Lower leg skin (tissue), 4 donors: ENCODE measurements around the gene MAN1C1. TPM values are rescaled to one million over a fixed set of nuclear protein-coding genes. Genes with fewer than 3 reads are reported as not detected.

ENCODE experiments used
- DNase-seq, 2 donors: peaks; one replicate each; pipeline ENCODE4 v3.0.0-alpha.2; 2019; ENCODE audit warnings: low spot score in 2 of 2
- H3K4me3 ChIP-seq: fragments of 200-600 bp; sonication (generic); 2 replicates; pipeline ENCODE4 v1.5.1; 2017; ENCODE audit warnings: mild to moderate bottlenecking, low read depth; ENCODE audit not compliant: poor library complexity, severe bottlenecking
- POLR2A ChIP-seq, 2 donors: fragments of 450-650 bp; IDR thresholded peaks; one replicate each; pipeline ENCODE4 v1.6.1; 2016 to 2017; ENCODE audit warnings: antibody characterized with exemption in 2 of 2, mild to moderate bottlenecking in 1 of 2, moderate library complexity in 1 of 2
- WGBS, 2 donors: methylation state at CpG; one replicate each; pipeline ENCODE4 v1.1.5; 2018; 5-methylcytosine and 5-hydroxymethylcytosine counted together
- intact Hi-C: fragments of 100-400 bp; cut with DNase I; formaldehyde crosslinking; loops from one replicate; pipeline ENCODE4 v1.15.0; 2023; ENCODE audit warnings: low total_unique reads
- total RNA-seq, 4 donors: library from RNA; depleted of rRNA; stranded (reverse); fragments of >200 nt; gene quantifications; one replicate each; pipeline ENCODE4 v1.1.0, GENCODE V29; 2016
- TF ChIP-seq, protein P1 (sequence below), 3 donors: fragments of 450-650 bp; IDR thresholded peaks; one replicate each; pipeline ENCODE4 v1.5.1; 2016; ENCODE audit warnings: antibody characterized with exemption in 3 of 3, mild to moderate bottlenecking in 3 of 3, moderate library complexity in 2 of 3

The MAN1C1 gene
- total RNA-seq, 4 donors from 2014 or later, result 5.9 to 7.3 (median 6.6) TPM

DNA sequence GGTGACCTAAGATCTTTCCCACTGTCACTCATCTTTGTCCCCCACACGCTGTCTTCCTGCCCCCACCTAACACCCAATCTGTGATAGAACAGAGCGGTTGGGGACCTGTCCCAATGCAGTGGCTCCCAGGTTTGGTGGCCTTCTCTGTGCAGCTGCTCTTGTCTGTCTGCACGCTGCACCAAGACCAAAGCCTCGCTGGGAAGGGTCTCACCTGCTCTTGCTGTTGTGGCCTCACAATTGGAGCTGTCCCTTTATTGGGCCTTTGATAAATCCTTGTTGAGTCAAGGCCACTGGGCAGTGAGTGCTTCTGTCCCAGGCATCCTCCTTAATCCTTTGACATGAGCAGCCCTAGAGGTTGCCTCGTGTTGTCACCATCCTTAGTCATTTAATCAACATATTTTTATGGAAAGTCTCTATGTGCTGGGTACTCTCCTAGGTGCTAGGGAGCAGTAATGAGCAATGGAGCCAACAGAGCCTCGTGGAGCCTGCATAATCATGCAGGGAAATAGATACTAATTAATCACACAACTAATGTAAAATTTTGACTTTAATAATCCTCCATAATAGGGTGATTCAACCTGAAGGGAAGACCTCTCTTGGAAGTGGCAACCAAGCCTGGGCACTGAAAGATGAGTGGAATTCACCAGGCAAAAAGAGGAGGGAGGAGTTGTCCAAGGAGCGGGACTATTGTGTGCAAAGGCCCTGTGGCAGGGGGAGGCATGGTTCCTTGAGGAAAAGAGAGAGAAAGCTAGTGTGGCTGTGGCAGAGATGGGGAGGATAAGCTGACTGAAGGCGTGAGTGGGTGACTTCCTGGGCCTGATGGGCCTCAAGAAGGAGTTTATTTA is 57.6 kb downstream of the MAN1C1 start:
- no peak for TF ChIP-seq POLR2A (IDR thresholded peaks at IDR 0.05)
- TF ChIP-seq, protein P1, sequence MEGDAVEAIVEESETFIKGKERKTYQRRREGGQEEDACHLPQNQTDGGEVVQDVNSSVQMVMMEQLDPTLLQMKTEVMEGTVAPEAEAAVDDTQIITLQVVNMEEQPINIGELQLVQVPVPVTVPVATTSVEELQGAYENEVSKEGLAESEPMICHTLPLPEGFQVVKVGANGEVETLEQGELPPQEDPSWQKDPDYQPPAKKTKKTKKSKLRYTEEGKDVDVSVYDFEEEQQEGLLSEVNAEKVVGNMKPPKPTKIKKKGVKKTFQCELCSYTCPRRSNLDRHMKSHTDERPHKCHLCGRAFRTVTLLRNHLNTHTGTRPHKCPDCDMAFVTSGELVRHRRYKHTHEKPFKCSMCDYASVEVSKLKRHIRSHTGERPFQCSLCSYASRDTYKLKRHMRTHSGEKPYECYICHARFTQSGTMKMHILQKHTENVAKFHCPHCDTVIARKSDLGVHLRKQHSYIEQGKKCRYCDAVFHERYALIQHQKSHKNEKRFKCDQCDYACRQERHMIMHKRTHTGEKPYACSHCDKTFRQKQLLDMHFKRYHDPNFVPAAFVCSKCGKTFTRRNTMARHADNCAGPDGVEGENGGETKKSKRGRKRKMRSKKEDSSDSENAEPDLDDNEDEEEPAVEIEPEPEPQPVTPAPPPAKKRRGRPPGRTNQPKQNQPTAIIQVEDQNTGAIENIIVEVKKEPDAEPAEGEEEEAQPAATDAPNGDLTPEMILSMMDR (IDR thresholded peaks at IDR 0.05), result no peak
- H3K4me3 ChIP-seq, result no peak overlapping the region
- 88 to 90% methylated on average over 8 of the region's 8 CpGs for WGBS, 2 donors
- intact Hi-C loops, result no loop called here
- DNase-seq, result no peak

DNA sequence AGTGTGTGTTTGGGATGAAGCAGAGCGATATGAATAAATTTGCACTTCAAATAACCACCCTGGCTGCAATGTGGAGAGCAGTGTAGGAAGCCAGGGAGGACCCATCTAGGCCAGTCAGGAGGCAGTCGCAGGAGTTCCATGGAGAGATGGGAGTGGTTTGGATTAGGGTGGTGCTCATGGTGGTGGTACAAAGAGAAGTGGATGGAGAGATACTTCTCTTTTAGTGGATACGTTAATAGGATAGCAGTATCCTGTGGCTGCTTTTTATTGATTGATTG is 58.2 kb downstream of the MAN1C1 start:
- 93 to 94% methylated on average over 3 of the region's 3 CpGs for WGBS, 2 donors
- no peak for DNase-seq
- no peak overlapping the region for H3K4me3 ChIP-seq
- intact Hi-C loops, result no loop called here
- TF ChIP-seq, protein P1 (IDR thresholded peaks at IDR 0.05), result no peak
- no peak for TF ChIP-seq POLR2A (IDR thresholded peaks at IDR 0.05)

DNA sequence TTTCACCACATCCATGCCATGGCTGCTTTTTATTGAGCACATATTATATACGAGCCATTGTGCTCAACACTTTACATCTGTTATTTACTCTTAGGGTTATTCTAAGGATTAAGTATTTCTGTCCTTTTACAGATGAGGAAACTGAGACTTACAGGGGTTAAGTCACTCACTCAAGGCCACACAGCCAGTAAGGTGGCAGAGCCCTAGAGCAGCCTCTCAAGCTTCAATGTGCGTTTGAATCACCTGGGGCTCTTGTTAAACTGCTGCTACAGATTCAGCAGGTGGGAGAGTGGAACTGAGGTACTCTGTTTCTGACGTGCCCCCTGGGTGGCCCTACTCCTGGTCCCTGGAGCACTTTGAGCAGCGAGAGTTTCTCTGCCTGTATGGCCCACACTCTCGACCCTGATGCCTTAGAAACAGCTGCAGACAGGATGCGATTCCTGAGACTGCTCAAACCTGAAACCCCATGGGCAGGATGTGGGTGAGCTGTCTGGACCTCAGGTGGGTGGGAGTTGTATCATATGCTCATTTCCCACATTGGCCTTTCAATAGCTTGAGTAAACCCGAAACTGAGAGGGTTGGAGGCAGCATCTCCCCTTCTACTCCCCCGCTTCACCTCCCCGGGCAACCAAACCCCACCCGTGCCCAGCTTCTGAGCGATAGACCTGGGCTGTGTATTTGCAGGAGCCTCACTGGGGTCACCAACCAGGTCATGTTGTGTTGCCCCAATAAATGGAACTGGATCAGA is 59.3 kb downstream of the MAN1C1 start:
- no peak overlapping the region for H3K4me3 ChIP-seq
- intact Hi-C loops, result no loop called here
- TF ChIP-seq POLR2A (IDR thresholded peaks at IDR 0.05), result no peak
- TF ChIP-seq, protein P1 (IDR thresholded peaks at IDR 0.05), result no peak
- WGBS, 2 donors, result 79 to 83% methylated on average over 11 of the region's 11 CpGs
- no peak for DNase-seq

DNA sequence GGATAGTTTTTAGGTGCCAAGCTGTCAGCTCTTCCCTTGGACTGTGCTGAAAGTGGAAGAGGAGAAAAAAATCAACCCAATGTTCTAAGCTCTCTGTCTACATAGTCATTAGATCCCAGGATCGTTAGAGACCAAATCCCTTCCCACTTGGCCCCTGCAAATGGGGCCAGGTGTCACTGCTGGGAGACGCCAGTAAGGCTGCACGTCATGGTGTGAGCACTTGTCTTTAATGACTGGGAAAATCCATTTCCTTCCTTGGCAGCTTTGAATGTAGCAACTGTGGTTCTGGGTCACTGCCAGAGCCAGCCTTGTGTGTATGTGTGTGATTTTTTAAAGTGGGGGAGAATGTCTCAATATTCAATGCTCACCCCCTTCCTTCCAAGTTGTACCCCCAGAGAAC is 59.9 kb downstream of the MAN1C1 start:
- intact Hi-C loops, result no loop called here
- 23 to 31% methylated on average over 3 of the region's 3 CpGs for WGBS, 2 donors
- TF ChIP-seq, protein P1 (IDR thresholded peaks at IDR 0.05), result no peak
- TF ChIP-seq POLR2A (IDR thresholded peaks at IDR 0.05), result no peak
- no peak overlapping the region for H3K4me3 ChIP-seq
- DNase-seq, result no peak

DNA sequence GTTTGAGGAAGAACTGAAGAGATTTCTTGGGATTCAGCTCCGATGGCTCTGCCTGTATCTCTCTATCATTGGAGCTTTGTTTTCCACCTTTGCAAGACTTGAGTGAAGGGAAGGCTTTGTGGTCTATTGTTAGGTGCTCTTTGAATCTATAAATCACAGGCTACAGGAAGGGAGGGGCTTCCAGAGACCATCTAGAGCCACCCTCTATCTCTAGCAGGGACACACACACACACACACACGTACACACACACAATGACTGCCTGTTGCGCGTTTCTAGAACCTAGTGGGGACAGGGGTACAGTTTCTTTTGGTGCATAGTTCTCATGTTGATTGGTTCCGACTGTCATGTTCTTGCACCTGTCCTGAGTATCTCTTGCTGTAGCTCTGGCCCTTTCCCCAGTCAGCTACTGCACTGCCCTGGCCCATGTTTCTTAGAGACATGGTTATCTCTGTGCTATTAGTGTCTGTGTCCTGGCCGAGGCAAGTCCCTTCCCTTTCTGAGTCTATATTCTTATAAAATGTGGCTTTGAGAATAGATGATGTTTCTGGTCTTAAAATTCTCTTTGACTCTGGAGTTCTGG is 60.7 kb downstream of the MAN1C1 start:
- H3K4me3 ChIP-seq, result no peak overlapping the region
- no peak for TF ChIP-seq POLR2A (IDR thresholded peaks at IDR 0.05)
- TF ChIP-seq, protein P1 (IDR thresholded peaks at IDR 0.05), result no peak
- intact Hi-C loops, result no loop called here
- WGBS, 2 donors, result 89 to 91% methylated on average over 6 of the region's 6 CpGs
- DNase-seq, result no peak
